ENCODE measurements around the gene KRT80.

KRT80 gene

GRCh38 chr12:52221912-52222457 is 30.2 kb upstream of the KRT80 start:
- TF ChIP-seq CTCF (IDR thresholded peaks at IDR 0.05; ENCODE audit: low read depth, low read length, missing control alignments): peak; percentile 77
- no peak for DNase-seq (ENCODE audit: low read depth)
- H3K4me3 ChIP-seq (ENCODE audit: low read depth, low read length): no peak overlapping the region

- DNase-seq (ENCODE audit: low read depth): no peak
- no peak for TF ChIP-seq CTCF (IDR thresholded peaks at IDR 0.05; ENCODE audit: low read depth, low read length, missing control alignments)
- H3K4me3 ChIP-seq (ENCODE audit: low read depth, low read length): no peak overlapping the region
Measured at GRCh38 chr12:52221070-52221781, 29.4 kb upstream of the KRT80 start.

- DNase-seq (ENCODE audit: low read depth): no peak
- no peak for TF ChIP-seq CTCF (IDR thresholded peaks at IDR 0.05; ENCODE audit: low read depth, low read length, missing control alignments)
- no peak overlapping the region for H3K4me3 ChIP-seq (ENCODE audit: low read depth, low read length)
Measured at GRCh38 chr12:52220477-52220876, 28.7 kb upstream of the KRT80 start.

GRCh38 chr12:52218001-52218400 is 26.2 kb upstream of the KRT80 start:
- no peak overlapping the region for H3K4me3 ChIP-seq (ENCODE audit: low read depth, low read length)
- TF ChIP-seq CTCF (IDR thresholded peaks at IDR 0.05; ENCODE audit: low read depth, low read length, missing control alignments): no peak
- DNase-seq (ENCODE audit: low read depth): no peak

GRCh38 chr12:52217223-52217622 is 25.4 kb upstream of the KRT80 start:
- TF ChIP-seq CTCF (IDR thresholded peaks at IDR 0.05; ENCODE audit: low read depth, low read length, missing control alignments): no peak
- no peak for DNase-seq (ENCODE audit: low read depth)

GRCh38 chr12:52216807-52217206 is 25.0 kb upstream of the KRT80 start:
- no peak for DNase-seq (ENCODE audit: low read depth)
- no peak for TF ChIP-seq CTCF (IDR thresholded peaks at IDR 0.05; ENCODE audit: low read depth, low read length, missing control alignments)
- no peak overlapping the region for H3K4me3 ChIP-seq (ENCODE audit: low read depth, low read length)

More at GRCh38 chr12:52217223-52217622, 25.4 kb upstream of the KRT80 start:
- no peak overlapping the region for H3K4me3 ChIP-seq (ENCODE audit: low read depth, low read length)

GRCh38 chr12:52216100-52216499 is 24.3 kb upstream of the KRT80 start:
- no peak for DNase-seq (ENCODE audit: low read depth)
- no peak overlapping the region for H3K4me3 ChIP-seq (ENCODE audit: low read depth, low read length)
- no peak for TF ChIP-seq CTCF (IDR thresholded peaks at IDR 0.05; ENCODE audit: low read depth, low read length, missing control alignments)
